Stimulated activated CD8-positive, alpha-beta memory T cell treated with anti-CD3 and anti-CD28 coated beads, Interleukin-7, amount 100 ng/mL, for 24 hours (primary cell): ENCODE results near the gene MT1HL1.
"Not testable (repeated sequence)": the region's sequence is repeated elsewhere in the genome, so short reads cannot be mapped to it uniquely, and the experiment has no call there.

ENCODE experiments used
- DNase-seq: peaks from one replicate; pipeline ENCODE4 v3.0.0-alpha.2; 2020; ENCODE audit warnings: low read depth

MT1HL1 gene

DNA sequence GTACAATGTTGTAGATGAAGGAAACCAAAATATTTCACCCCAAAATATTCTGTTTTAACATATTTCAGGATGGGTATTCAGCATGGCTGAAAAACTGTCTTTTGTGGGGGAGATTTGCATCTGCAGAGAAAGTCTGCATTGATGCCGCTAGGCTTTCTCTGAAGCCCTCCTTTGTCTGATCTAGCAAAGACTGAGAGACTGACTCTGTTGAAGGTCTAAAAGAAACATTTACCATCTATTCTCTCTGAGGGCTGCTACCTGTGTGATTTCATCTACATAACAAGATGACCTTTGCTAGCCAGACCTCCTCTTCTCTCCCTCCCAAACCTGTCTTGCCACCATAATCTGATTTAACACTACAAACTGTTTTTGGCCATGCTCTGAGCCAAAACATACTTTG lies 12.4 kb upstream of the MT1HL1 start:
- no peak for DNase-seq

DNA sequence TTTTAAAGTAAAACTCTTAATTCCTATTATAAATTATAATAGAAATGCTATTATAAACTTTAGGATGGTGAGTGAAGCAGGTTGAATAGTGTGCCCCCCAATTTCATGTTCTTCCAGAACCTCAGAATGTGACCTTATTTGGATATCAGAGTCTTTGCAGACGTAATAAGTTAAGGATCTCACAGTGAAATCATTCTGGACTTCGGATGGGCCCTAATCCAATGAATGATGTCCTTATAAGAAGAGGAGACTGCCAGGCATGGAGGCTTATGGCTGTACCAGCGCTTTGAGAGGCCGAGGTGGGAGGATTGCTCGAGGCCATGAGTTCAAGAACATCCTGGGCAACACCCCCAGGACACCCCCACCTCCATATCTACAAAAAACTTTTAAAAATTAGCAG lies 9.4 kb upstream of the MT1HL1 start:
- no peak for DNase-seq

DNA sequence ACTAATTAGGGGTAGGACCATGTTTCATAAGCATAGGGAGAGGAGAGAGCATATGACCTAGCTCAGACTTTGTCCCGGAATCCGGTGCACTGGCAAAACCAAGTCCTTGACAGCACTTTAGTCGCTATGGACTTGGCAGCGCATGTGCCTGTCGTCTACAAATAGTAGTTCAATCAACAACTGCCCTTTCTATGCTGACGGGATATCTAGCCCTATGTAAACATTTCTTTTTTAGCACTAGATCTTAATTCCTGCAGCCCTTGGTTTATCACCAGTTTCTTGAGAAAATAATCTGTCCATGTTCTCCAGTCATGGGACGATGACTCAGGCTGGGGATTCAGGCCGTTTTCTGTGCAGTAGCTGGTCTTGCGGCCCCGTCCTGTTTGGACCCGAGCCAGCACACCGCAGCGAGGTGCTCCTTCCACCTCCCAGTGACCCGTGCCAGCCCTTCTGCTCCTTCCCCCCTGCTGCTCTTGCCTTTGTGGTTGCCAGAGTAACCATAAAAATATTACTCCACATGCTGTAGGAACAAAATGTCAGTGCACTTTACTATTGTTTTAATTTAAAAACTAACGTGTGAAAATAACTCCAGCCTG lies 8.6 kb upstream of the MT1HL1 start:
- DNase-seq, result no peak

DNA sequence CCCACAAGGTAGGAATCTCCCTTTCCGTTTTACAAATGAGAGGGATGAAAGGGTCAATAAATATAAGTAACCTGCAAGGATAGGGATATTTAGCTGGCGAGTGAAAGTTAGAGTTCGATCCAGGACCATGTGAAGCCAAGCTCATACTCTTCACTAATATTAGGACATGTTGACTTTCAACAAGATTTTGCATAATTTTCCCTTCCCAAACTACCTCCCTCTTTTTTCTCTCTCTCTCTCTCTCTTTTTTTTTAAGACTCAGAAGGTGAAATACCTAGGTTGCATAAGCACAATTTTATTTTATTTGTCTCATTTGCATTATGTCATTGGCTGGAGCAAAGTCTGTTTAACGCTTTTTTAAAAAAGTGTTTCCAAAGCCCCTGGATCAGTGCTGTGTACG lies 8.1 kb upstream of the MT1HL1 start:
- no peak for DNase-seq

DNA sequence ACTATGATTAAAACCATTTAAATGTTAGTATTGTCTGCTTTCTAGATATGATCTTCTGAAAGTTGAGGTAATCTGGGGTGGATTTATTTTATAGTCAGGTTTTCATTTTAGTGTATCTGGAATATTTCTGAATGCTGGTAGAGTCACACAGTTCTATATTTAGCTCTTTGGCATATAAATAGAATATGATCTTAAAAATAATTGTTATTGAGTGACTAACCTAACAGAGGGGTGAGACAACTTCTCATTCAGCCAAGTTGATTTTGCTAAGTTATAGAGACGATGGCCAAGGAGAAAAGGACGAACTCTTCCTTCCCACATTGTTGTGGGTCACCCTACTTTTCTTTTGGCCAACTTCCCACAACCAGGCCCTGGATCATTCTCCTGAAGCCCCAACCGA lies 7.2 kb upstream of the MT1HL1 start:
- no peak for DNase-seq

DNA sequence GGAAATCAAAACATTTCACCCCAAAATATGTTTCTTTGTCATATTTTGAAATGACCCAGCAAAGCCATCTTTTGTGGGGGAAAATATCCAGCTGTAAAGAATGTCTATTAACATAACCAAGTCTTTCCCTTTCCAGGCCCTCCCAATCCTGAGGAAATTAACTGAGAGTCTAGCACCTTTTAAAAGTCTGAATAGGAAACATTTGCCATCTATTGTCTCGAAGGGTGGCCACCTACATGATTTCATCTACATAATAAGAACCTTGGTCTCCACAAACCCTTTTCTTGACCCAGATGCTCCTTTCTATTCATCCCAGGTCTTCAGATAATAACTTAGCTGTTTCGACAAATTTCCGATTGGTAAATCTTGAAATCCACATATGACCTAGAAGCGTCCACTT lies 5.4 kb upstream of the MT1HL1 start:
- DNase-seq, result no peak

DNA sequence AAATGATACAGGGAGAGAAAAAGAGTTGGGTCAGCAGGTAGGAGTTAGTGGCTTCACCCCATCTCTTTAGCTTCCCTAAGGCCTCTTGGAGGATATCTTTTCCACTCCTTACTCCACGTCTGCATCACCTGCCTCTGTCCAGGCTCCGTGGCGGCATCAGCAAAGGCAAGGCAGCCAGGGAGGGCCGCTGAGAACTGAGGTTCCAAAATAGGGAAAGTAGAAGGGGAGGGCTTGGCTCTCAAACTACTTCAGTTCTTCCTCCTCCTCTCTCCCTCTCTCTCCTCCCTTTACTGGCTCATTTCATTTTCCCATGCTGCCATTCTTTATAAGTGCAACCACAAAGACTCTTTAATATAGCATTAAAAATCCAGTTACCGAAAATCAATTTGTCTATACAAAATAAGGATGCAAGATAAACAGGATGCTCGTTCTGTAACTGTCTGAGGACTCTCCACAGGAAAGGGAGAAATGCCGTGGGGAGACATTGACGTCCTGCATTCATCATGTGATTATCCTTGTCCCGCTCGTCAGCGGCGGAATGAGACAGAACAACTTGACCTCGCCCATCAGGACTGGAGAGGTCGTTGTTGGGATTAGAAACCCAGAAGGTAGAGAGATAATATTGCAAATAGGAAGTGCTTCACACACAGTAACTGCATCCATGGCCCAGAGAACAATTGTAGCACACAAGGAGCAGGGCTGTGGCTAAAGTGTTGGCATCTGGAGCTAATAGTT lies 3.1 kb upstream of the MT1HL1 start:
- no peak for DNase-seq

DNA sequence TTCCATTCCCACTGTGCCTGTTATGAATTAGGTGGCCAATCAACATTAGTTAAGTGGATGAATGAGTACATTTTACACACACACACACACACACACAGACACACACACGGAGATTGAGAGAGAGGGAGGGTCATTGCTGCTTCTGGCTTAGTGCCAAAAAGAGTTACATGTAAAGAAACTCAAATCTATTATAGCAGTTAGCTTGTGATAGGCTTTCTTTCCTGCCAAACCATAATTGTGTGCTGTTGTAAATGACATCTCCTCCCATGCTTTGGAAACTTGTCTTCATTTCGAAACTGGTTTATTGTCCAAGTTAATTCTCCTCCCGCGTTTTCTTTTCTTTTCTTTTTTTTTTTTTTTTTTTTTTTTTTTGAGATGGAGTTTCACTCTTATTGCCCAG lies 1.4 kb upstream of the MT1HL1 start:
- no peak for DNase-seq

DNA sequence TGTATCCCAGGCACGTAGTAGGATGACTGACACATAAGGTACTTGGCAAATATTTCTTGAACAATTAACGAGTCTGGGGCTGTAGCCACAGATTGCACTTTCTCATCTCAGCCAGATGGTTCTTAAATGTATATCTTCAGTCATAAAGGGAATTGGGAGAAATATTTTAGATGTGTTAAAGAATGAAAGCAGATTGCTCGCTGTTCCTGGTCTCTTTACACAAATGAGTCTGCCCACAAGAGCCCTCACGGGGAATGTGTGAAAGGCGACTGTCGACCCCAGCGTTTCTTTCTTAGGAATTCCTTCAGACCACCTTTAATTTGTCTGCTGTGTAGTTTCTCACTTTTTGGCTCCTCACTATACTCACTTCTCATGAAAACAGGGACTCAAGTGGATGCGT lies 725 bp downstream of the MT1HL1 start:
- no peak for DNase-seq

DNA sequence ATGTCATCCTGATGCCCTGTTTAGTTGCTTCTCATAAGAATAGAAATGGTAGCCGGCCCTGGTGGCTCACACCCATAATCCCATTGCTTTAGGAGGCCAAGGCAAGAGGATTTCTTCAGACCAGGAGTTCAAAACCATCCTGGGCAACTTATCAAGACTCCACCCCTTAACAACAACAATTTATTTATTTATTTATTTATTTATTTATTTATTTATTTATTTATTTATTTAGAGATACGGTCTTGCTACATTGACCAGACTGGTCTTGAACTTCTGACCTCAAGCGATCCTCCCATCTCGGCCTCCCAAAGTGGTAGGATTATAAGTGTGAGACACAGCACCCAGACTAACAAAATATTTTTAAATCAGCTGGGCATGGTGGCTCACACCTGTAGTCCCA lies 4.0 kb downstream of the MT1HL1 start:
- no peak for DNase-seq

DNA sequence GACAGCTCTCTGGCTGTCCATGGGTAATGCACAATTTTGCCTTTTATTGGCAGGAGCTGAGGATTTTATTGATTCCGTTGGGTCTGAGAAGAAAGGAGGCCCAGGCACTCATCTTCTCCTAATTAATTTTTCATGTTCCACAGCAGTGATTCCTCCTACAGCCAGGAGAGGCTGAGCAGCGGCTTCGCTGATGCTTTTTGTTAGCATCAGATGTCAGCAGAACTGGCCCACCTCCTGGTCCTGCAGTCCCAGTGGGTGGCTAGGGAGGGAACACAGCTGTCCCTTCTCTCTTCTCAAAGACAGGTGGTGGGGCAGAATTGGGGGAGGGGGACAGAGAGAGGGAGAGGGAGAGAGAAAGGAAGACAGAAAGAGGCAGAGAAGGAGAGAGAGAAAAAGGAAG lies 5.7 kb downstream of the MT1HL1 start:
- DNase-seq, result no peak

DNA sequence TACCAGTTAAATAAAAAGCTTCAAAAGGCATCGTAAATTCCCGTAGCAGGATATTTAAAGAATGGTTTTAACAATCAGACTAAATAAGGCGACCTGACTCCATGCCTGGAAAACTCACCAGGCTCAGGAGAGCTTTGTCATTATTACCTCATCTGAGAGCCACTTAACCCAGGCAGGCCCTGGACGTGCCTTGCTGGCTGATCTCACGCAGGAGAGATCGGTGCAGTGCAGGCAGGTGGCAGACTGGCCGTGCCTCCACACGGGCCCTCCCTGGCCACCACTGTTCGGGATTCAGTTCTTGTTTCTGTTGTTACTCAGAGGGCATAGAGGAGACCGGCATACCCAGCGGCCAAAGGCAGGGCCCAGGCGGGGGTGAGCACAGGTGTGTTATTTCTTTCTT lies 6.4 kb downstream of the MT1HL1 start:
- no peak for DNase-seq

DNA sequence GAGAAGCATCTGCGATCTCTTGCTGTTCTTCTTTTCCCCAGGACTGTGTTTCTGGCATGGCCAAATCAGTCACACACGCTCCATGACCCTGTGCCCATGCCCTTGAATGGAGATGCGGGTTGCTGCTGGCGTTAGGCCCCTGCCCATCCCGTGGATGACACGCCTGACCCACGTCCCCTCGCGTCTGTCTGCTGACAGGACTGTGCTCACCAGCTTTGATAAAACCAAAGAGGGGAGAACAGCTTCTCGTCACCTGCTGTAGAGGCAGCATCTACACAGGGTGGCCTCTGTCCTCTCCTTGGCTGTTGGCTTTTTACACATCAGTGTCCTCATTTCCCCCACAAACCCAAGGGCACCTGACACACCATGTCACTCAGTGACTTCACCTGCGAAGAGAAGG lies 6.9 kb downstream of the MT1HL1 start:
- no peak for DNase-seq

DNA sequence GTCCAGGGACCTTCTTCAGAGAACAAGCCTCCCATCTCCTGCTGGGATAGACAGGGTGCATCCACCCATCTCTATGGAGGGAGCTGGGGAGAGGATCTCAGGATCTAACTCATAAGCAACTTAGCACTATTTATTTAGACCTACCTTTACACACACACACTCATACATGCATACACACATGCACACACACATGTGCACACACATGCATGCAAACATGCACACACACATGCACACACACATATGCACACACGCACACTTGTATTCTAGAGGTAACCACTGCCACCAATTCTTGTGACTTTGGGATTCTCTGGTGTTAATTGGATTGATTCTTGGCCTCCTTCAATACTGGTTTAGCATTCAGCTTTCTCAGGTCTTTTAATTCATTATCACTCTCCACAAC lies 9.8 kb downstream of the MT1HL1 start:
- DNase-seq, result no peak

DNA sequence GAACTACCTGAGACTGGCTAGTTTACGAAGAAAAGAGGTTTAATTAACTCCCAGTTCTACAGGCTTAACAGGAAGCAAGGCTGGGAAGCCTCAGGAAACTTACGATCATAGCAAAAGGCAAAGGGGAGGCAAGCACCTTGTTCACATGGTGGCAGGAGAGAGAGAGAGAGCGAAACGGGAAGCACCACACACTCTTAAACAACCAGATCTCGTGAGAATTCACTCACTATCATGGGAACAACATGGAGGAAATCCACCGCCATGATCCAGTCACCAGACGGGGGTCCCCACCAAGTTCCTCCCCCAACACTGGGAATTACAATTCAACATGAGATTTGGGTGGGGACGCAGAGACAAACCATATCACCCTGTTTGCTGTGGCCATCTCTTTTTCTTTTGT lies 11.8 kb downstream of the MT1HL1 start:
- no peak for DNase-seq

DNA sequence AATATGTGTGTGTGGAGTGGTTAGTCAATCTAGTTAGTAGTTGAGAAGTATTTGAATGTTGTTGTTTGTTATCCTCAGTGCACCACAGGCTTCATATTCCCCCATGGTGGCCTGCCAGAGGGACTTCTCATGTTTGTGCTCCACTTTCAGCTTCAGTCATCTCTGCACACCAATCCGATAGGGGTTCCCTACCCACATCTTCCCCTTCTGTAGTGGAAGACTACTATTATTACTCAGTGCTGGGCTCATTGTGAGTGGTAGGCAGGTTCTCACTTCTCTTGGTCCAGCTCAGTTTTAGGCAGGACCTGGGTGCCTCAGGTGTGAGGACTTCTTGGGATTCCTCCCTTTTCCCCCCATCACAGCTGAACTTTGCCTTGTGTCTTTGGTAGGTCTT lies 14.2 kb downstream of the MT1HL1 start:
- no peak for DNase-seq

DNA sequence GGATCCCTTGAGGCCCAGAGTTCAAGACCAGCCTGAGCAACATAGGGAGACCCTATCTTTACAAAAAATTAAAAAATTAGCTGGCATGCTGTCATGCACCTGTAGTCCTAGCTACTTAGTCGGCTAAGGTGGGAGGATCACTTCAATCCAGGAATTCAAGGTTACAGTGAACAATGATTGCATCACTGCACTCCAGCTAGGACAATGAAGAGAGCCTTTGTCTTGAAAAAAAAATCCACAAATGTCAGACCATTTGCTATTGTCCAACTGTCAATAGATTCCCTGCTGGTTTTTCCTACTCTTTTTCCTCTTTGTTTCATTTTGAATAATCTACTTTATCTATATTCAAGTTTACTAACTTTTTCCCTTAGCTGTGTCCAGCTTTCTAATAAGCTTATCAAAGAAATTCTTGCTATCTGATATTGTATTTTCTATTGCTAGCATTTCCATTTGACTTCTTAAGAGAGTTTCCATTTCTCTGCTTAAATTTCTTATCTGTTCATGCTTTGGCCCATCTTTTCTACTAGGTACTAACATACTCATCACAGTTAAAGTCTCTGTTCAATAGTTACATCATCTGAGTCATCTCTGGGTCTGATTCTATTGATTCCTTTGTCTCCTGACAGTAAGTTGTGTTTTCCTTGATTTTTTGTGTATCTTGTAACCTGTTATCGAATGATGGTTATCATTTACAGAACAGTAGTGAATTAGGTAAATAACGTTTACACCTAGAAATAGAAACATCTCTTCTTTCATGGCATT lies 14.8 kb downstream of the MT1HL1 start:
- DNase-seq, result no peak

DNA sequence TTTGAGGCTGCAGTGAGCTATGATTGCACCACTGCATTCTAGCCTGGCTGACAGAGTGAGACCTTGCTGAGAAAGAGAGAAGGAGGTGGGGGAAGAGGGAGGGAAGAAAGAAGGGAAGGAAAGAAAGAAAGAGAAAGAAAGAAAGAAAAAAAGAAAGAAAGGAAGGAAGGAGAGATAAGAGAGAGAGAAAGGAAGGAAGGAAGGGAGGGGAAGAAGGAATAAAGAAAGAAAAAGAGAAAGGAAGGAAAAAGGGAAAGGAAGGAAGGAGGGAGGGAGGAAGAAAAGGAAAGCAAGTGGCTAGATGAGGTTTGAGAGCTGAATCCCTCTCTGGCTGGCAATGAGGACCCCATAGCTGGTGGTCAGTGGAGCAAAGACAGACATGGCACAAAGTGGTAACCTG lies 20.4 kb downstream of the MT1HL1 start:
- DNase-seq, result no peak

DNA sequence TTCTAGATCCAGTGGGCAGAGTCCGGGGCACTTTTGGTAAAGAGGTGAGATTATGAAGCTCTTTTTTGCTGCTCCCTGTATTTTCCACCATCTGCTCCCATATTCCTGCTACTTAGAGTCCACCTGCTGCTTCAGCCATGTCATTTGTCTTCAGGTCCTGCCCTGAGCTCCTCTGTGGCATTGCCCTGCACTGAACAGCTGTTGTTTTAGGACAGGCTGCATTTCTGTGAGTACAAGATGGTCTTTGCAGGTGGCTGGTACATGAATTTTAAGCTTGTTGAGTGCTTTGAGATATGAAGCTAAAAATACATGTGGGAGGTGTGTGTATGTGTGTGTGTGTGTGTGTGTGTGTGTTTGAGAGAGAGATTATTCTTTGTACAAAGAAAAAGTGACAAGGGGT lies 21.9 kb downstream of the MT1HL1 start:
- DNase-seq, result no peak

DNA sequence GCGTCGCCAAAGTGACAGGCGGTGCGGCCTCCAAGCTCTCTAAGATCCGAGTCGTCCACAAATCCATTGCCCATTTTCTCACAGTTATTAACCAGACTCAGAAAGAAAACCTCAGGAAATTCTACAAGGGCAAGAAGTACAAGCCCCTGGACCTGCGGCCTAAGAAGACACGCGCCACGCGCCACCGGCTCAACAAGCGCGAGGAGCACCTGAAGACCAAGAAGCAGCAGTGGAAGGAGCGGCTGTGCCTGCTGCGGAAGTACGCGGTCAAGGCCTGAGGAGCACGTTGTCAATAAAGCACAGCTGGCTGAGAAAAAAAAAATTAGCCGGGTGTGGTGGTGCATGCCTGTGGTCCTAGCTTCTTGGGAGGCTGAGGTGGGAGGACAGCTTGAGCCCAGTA lies 22.8 kb downstream of the MT1HL1 start:
- not testable (repeated sequence) for DNase-seq

DNA sequence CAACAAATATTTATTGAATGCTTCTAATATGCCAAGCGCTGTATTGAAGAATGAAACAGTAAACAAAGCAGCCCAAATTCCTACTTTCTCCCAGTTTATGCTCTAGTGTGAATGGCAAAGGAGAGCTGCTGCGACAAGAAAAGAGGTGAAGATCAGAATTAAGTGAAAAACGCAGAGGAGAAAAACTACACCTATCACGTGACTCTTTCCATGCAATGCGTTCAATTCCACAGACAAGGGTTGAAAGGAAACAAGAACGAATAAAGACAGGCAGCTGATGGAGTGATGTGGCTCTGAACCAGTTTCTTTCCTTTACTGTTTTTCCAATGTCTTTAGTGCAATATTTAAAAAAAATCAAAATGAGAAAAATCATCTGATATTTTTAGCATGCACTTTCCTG lies 23.6 kb downstream of the MT1HL1 start:
- DNase-seq, result no peak

DNA sequence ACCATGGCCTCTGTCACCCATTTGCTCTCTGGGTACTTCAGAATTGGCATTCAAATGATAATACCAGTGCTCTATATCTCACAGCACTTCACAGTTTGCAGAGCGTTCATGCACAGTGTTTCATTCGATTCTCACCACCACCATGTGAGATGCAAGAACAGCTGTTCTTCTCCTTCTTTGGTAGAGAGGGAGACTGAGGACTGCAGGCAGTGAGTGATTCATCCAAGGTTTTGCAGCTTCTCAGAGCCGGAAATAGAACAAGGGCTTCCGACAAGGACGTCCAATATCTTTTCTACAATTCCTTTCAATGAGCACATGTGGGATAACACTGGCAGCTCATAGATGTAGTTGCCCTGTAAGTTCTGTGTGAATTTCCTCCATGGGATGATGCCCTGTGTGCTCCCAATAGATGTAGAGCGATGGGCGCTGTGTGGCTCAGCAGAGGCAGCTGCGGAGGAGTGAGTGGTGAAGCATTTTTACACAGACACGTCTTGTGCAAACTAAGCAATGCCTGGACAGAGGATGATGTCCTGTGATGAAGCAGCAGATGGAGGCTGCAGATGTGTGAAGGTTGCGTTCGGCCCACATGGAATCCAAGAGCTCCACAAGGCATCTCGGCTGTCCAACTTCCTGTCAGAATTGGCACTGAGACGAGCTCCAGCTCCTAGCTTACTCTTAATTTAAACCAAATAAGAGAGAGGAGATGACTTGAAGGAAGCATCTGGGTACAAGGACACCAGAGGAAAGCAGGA lies 24.9 kb downstream of the MT1HL1 start:
- DNase-seq, result no peak

DNA sequence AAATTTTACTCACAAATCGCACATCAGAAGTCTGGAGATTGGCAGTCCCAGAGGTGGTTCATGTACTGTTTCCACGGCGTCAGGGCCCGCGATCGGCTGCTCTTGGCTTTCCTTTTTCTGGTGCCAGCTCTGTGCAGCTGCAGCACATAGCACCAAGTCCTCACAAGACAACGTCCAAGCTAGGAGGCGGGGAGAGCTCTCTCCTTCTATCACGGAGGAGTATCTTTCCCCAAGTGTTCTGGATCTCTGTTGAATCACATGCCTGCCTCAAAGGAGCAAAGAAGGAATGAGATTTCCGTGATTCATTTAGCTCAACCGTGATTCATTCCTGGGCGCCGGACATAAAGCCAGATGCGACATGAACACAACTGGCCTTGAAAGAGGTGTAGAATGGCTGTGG lies 25.5 kb downstream of the MT1HL1 start:
- DNase-seq, result no peak
